ENCODE data around the gene MLLT10.

The MLLT10 gene

GRCh38 chr10:21533467-21534279 lies at the start of gene MLLT10:
MLLT10 (plus strand) TSS chr10:21534232; CDS start chr10:21534645, 413 bp downstream.
- TF ChIP-seq GATA3 (IDR thresholded peaks at IDR 0.05; ENCODE audit: low read depth, low read length) = no peak
- TF ChIP-seq GATA2 (IDR thresholded peaks at IDR 0.05; ENCODE audit: low read depth, low read length) = no peak

DNA sequence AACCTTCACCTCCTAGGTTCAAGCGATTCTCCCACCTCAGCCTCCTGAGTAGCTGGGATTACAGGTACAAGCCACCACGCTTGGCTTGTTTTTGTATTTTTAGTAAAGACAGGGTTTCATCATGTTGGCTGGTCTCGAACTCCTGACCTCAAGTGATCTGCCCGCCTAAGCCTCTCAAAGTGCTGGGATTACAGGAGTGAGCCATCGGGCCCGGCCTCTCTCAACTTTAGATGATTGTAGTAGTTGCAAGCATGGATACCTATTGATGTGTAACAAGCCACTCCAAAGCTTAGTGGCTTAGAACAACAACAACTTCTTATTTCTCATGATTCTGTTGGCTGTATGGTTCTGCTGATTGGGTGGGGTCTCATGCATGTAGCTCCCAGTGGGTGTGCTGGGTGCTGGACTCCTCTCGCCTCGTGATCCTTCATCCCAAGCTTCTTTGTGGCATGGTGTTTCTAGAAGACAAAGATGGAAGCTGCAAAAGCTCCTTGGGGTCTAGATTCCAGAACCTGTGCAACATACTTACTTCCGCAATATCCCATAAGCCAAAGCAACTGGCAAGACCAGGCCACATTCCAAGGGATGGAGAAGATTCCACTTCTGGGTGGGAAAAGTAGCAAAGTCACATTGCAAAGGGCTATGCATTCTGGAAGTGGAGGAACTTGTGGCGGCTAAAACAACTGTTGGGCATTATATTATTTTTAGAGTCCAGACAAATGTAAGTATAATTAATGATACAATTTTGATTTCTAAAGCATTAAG lies 46.4 kb upstream of the MLLT10 start:
- no peak for TF ChIP-seq GATA3 (IDR thresholded peaks at IDR 0.05; ENCODE audit: low read depth, low read length)
- TF ChIP-seq GATA2 (IDR thresholded peaks at IDR 0.05; ENCODE audit: low read depth, low read length) = no peak

DNA sequence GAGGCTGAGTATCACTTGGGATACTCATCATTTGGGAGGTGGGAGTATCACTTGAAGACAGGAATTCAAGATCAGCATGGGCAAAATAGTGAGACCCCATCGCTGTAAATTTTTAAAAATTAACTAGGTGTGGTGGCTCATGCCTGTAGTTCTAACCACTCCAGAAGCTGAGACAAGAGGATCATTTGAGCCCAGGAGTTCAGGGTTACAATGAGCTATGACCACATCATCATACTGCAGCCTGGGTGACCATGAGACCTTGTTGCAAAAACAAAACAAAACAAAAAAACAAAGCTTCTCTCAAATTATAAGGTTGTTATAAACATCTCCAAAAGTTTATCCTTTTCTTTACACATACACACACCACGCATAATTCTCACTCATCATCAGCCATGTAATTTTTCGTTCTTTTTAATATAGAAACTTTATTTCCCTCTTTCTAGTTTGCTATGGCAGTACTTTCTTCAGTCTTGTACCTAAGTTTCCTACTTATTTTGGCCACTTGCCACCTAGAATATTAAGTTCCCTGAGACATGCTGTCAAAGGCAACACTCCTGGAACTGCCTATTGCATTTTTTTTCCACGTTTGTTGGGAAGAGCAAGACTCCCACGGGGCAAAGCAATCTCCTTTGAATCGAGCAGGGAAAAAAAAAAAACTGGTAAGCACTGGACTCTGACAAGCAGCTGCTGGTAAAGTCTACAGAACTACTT lies 45.6 kb upstream of the MLLT10 start:
- TF ChIP-seq GATA3 (IDR thresholded peaks at IDR 0.05; ENCODE audit: low read depth, low read length) = no peak
- no peak for TF ChIP-seq GATA2 (IDR thresholded peaks at IDR 0.05; ENCODE audit: low read depth, low read length)

GRCh38 chr10:21488957-21489446 lies 45.0 kb upstream of the MLLT10 start:
- TF ChIP-seq GATA2 (IDR thresholded peaks at IDR 0.05; ENCODE audit: low read depth, low read length) (no peak), GATA3 (IDR thresholded peaks at IDR 0.05; ENCODE audit: low read depth, low read length) (no peak)

GRCh38 chr10:21490028-21490710 lies 43.9 kb upstream of the MLLT10 start:
- TF ChIP-seq GATA2 (IDR thresholded peaks at IDR 0.05; ENCODE audit: low read depth, low read length) = no peak
- TF ChIP-seq GATA3 (IDR thresholded peaks at IDR 0.05; ENCODE audit: low read depth, low read length) = no peak

DNA sequence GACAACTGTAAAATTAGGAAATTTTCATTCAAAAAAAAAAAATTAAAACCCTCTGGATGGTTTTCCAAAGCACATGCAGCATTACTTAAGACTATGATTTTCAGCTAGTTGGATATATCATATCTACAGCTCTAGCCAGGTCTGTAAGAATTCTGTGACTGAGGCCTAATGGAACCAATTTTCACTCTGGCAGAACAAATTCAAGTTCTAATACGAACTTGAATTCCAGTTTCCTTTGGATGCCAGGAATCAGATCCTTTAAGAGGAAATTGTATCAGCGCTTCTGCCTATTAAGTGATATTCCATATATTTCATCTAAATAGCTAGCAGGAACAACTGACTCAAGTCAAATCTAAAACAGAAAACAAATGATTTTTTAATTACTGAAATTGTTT lies 43.3 kb upstream of the MLLT10 start:
- TF ChIP-seq GATA3 (IDR thresholded peaks at IDR 0.05; ENCODE audit: low read depth, low read length) (no peak), GATA2 (IDR thresholded peaks at IDR 0.05; ENCODE audit: low read depth, low read length) (no peak)

DNA sequence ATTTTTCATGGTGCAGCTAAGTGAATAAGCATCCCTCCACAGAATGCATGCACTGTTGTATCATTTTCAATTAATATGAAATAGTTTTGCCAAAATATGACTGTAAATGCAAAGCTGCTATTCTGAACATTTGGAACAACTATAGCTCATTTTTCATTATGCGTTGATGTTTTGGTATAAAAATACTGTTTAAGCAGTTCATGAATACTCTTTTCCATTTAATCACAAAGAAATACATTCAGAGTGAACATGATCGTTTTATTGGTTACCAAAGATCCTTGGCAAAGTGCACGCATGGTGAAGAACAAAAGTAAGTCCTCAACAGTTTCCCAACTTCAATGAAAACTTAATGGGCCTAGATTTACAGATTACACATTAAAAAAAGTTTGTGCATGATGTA lies 41.6 kb upstream of the MLLT10 start:
- TF ChIP-seq GATA2 (IDR thresholded peaks at IDR 0.05; ENCODE audit: low read depth, low read length) (no peak), GATA3 (IDR thresholded peaks at IDR 0.05; ENCODE audit: low read depth, low read length) (no peak)

DNA sequence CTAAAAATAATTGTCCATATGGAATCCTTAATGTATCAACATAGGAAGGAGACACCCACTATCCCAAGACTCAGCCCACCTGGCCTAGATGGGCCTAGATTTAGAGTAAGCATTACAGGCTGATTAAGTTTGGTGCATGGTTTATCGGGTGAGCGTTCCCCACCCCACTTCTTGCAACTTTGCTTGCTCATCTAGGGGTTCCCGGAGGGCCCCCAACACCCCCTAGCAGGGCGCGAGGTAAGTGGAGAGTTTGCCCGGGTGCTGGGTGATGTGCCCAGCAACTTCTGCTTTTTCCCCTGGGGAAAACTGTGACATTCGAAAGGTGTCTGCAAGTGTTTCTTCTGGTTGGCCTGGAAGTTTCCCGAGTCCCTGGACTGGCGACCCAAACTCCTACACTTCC lies 40.2 kb upstream of the MLLT10 start:
- no peak for TF ChIP-seq GATA2 (IDR thresholded peaks at IDR 0.05; ENCODE audit: low read depth, low read length)
- TF ChIP-seq GATA3 (IDR thresholded peaks at IDR 0.05; ENCODE audit: low read depth, low read length) = no peak

DNA sequence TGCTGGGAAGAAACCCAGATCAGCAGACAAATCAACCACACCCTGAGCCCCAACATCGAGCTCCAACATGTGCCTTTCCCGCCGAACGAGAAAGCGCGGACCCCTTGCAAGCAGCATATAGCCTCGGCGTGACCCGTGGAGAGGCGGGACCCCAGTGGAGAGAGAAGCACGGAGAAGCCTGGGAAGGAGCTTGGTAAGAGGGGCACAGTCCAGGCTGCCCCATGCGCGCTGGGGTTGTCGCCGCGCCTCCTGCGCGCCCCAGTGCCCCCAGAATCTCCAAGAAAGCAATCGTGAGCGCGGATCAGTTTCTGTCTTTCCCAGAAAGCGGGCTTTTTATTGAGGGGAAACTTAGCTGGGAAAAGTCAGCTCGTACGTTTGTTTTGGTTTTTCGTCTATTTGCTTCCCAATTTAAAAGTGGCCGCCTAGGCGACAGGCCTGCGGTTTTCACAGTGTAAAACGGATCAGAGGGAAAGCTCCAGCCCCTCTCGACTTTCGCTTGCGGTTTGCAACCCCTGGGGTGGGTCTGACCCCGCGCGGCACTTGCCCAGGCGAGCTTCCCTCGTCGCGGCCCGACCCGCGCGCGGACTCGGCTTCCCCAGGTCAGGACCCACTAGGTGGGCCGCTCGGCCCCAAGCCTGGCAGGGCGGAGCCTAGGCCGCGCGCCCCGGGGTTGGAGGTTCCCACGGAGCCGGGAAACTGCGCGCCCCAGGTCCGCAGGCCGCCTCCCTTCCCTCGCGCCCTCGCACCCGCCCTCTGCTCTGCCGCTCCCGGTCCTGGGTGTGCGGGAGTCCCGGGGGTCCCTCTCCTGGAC lies 39.6 kb upstream of the MLLT10 start:
- TF ChIP-seq GATA3 (IDR thresholded peaks at IDR 0.05; ENCODE audit: low read depth, low read length) (no peak), GATA2 (IDR thresholded peaks at IDR 0.05; ENCODE audit: low read depth, low read length) (no peak)

DNA sequence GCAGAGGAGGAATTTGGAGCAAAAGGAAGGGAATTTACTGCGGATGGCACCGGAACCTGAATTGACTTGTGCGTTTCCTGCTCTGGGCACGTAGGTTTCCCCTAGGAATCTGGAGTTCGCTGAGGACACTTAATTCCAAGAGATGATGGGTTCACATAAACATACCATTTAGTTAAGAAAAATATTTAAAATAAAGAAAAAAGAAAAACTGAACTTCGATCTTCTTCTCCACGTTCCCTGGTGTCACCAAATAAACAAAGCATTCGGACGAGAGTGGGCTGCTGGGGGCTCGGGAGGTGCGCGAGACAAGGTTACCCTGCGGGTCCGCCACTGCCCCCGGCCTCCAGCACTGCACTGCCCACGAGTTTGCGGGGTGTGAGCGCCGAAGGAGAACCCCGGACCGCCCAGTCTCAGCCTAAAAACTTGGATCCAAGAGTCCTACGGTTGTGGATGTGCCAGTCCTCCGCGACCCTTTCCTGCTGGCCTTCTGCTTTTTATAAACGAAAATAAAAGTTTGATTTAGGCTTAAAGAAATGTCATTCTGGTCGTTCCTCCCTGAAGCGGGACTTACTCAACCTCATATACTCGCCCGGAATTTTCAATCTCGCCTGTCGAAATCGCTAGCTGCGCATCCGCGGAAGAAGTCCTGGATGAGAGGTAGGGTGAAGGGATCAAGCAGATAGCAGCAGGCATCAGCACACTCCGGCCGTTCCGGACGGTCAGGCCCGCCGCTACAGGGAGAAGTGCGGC lies 38.9 kb upstream of the MLLT10 start:
- no peak for TF ChIP-seq GATA3 (IDR thresholded peaks at IDR 0.05; ENCODE audit: low read depth, low read length)
- peak; percentile 43; the same call in 1 of the 2 replicates for TF ChIP-seq GATA2 (IDR thresholded peaks at IDR 0.05; ENCODE audit: low read depth, low read length)

- TF ChIP-seq GATA2 (IDR thresholded peaks at IDR 0.05; ENCODE audit: low read depth, low read length) (0 out of 2 replicates have a peak, but pooled peaks have one; percentile 2), GATA3 (IDR thresholded peaks at IDR 0.05; ENCODE audit: low read depth, low read length) (no peak)
Measured at GRCh38 chr10:21495752-21496342, 38.2 kb upstream of the MLLT10 start.

Measured in SH-SY5Y (cell line).